KOPT-K1 (cell line): Measurements from ENCODE around the gene PNPLA8.
"Not testable (repeated sequence)": the region's sequence is repeated elsewhere in the genome, so short reads cannot be mapped to it uniquely, and the experiment has no call there.

Experiments used
- H3K27ac ChIP-seq: fragments of 200-600 bp; sonication (generic); 2 replicates; pipeline ENCODE4 v1.5.1; 2016; ENCODE audit warnings: antibody characterized with exemption, mild to moderate bottlenecking, low read depth, low read length; ENCODE audit not compliant: poor library complexity, severe bottlenecking
- H3K36me3 ChIP-seq: fragments of 200-600 bp; sonication (generic); 2 replicates; pipeline ENCODE4 v1.5.1; 2017; ENCODE audit warnings: antibody characterized with exemption, mild to moderate bottlenecking, low read length, moderate library complexity; ENCODE audit not compliant: insufficient read depth
- H3K9me3 ChIP-seq: fragments of 200-600 bp; sonication (generic); 2 replicates; pipeline ENCODE4 v1.5.1; 2017; ENCODE audit warnings: antibody characterized with exemption, low read length, mild to moderate bottlenecking; ENCODE audit not compliant: insufficient read depth, poor library complexity, severe bottlenecking

PNPLA8 gene, protein sequence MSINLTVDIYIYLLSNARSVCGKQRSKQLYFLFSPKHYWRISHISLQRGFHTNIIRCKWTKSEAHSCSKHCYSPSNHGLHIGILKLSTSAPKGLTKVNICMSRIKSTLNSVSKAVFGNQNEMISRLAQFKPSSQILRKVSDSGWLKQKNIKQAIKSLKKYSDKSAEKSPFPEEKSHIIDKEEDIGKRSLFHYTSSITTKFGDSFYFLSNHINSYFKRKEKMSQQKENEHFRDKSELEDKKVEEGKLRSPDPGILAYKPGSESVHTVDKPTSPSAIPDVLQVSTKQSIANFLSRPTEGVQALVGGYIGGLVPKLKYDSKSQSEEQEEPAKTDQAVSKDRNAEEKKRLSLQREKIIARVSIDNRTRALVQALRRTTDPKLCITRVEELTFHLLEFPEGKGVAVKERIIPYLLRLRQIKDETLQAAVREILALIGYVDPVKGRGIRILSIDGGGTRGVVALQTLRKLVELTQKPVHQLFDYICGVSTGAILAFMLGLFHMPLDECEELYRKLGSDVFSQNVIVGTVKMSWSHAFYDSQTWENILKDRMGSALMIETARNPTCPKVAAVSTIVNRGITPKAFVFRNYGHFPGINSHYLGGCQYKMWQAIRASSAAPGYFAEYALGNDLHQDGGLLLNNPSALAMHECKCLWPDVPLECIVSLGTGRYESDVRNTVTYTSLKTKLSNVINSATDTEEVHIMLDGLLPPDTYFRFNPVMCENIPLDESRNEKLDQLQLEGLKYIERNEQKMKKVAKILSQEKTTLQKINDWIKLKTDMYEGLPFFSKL

DNA sequence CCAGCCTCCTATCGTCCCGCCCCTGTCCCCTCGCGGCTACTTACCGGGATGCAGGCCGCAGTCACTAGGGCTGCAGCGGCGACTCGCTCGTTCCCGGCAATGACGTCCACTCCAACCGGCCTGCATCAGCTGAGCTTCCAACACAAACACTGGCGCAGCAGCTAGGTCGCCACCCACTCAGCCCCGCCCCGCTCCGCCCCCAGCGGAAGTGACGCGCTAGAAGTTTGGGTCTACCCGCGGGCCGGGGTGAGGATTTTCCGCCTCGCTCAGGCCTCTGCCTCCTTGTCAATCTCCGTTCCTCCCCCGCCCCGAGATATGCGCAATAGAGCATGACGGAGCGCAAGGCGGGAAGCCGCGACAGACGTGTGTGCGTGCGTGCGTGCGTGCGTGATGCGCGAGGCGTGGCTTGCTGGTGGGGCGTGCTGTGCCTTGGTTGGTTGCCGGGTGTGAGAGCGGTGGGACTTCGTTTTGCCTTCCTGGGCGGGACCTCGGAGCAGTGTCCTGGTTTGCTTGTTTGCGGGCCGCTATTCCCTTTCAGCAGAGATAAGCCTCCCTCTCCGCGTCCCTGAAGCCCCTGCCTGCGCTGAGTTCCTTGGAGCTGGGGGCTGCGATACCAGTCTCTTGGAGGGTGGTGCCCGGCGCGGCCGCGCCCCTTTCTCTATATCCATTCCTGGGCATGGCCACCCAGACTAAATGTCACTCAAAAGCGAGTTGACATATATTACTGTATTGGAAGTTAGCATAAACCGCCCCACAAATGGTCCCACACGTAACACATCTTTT, at the start of gene PNPLA8:
Gene PNPLA8 (minus strand): TSS at position 151 of the 783 bp plus-strand sequence. CDS start 10,644 bp downstream, outside the sequence.
- peak within 1 kb of the TSS; percentile 84 for H3K27ac ChIP-seq
- no peaks in the 10 kb centered on the region for H3K9me3 ChIP-seq
- H3K36me3 ChIP-seq, result no peaks in the 10 kb centered on the region

DNA sequence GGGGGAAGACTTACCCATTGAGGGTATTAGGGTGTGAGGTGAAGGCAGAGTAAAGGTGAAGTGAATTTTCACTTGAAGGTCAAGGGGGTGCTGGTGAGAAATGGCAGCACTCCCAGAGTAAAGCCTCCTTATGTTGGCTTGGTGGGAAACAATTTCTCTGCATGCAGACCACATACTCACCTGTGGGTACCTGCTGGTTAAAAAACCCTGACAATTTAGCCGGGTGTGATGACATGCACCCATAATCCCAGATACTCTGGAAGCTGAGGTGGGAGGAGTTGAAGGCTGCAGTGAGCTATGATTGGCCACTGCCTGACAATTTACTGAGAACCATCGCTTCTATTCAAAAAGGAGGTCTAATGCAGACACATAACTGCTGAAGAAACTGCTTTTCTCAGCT, 49.2 kb upstream of the PNPLA8 start:
- Histone ChIP-seq H3K27ac (no peak overlapping the region), H3K36me3 (peaks cover 58% of the 10 kb centered on the region)

DNA sequence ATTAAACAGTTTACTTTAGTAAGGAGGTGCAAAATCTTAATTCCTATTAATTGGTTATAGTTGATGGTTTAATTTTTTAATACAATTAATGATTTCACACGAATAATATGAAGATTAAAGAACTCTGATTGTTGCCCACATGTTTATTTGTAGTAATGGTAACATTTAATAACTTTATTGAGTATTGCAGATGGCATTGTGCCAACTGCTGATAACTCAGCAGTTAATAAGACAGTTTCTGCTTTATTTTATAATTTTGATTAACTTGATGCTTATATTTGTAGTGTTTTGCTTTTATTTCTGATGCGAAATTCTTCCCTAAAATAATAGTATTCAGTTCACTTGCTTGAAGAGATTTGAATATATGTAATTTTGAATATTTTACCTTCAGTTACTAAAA, 46.5 kb upstream of the PNPLA8 start:
- Histone ChIP-seq H3K27ac (no peak overlapping the region), H3K9me3 (no peaks in the 10 kb centered on the region), H3K36me3 (peaks cover 41% of the 10 kb centered on the region)

More for the DNA sequence above, 49.2 kb upstream of the PNPLA8 start:
- peaks cover 21% of the 10 kb centered on the region for H3K9me3 ChIP-seq

DNA sequence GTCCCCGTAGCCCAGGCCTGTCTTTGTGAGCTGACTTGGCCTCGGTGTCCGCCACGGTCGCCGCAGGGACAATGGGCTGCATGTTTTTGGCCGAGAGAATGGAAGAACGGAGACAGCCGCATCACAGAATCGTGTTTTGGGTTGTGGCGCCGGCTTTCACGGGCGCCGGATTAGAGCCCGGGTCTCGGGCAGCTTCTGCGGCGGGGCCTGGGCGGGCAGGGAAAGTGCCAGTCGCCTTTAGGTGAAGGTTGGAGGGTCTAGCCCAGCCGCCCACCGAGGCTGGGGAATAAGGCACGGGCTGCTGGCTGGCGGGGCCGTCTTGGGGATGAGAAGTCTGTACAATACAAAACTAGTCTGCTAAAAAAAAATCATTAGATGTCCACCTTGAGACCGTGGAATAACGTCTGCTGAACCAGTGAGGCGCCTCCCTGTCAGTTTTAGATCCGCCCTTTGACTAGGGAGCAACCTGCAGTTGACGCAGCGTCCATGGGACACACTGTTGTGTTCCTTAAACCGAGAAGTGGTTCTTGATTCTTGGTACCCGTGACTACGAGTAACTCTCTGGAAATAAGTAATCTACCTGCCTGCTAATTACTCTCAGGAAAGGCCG, 44.3 kb upstream of the PNPLA8 start:
- Histone ChIP-seq H3K9me3 (no peaks in the 10 kb centered on the region), H3K27ac (peak overlapping the region; percentile 98), H3K36me3 (peaks cover 44% of the 10 kb centered on the region)

DNA sequence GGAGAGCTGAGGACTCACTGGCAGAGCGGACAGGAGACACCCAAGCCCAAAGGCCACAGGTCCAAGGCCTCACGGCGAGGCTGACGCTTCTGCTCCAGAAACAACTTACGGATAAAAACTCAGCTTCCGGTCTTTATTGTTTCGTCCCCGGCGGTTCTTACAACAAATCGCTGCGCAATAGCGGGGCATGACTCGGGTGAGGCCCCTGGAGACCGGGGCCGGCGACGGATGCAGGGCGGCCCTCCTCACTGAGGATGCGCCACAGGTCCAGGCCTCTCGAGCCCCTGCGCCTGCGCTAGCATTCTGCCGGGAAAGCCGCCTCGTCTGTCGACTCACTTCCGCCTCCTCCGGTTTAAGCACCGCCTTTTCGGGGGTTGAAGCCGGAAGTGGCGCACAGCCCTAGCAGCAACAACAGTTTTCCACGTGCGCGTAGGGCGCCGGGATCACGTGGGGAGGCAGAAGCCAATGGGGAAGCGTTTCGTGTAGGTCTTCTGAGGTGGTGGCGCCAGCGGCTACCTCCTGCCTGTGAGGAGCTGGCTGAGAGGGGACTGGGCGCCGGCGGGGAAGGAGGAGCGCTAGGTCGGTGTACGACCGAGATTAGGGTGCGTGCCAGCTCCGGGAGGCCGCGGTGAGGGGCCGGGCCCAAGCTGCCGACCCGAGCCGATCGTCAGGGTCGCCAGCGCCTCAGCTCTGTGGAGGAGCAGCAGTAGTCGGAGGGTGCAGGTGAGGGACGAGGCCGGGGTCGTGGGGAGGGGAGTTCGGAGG, 43.6 kb upstream of the PNPLA8 start, which contains the start of the genes DNAJB9 and THAP5:
Gene DNAJB9 (plus strand): TSS at position 494 of the 765 bp plus-strand sequence. CDS start 1,853 bp downstream, outside the sequence.
Gene THAP5 (minus strand): TSS at position 326 of the 765 bp plus-strand sequence. CDS start 137 bp downstream, at position 189.
- Histone ChIP-seq H3K36me3 (peaks cover 45% of the 10 kb centered on the region), H3K27ac (peak within 1 kb of the TSS; percentile 98), H3K9me3 (no peaks in the 10 kb centered on the region)

DNA sequence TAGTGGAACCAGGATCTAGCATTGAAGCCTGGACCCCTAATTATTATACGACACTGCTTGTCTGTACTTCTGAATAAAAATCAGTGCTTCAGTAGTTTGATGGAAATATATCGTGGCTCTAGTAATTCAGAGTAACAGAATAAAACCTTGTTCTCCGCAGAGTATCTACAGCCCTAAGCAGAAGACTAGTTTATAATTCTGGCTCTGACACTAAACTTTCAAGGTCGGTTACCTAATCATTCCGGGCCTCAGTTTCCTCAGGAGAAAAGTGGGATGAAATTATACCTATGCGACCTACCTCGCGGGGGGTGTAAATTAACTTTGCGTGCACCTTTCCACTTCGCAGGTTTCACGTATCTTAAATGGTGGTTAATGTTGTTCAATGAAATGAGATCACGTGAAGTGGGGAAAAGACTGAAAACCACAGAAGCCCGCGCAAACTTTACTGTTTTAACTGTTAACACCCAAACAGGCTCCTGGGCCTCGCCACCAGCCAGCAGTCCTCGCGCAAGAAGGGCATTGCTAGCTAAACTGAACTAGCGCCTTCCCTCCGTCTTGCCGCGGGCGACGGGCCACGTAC, 43.0 kb upstream of the PNPLA8 start:
- no peaks in the 10 kb centered on the region for H3K9me3 ChIP-seq
- peak overlapping the region; percentile 98 for H3K27ac ChIP-seq
- H3K36me3 ChIP-seq, result peaks cover 46% of the 10 kb centered on the region

DNA sequence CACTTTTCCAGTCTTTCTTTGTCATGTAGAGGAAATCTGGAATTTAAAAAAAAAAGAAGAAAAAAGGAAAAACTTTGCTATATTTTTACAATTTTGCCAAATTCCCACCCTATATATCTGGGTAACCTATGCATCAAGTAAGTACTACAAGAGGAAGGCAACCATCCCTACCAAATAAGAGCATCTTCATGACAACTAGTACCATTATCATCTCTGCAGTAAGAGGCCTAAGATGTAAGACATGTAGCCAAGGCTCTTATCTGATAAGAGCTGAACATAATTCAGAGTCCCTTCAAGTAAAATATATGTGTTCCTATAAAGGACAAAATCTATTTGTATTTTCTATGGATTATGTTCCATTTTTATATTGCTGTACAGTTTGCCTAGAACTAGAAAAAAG, 40.1 kb upstream of the PNPLA8 start:
- Histone ChIP-seq H3K36me3 (peaks cover 48% of the 10 kb centered on the region), H3K9me3 (peaks cover 3% of the 10 kb centered on the region), H3K27ac (no peak overlapping the region)

DNA sequence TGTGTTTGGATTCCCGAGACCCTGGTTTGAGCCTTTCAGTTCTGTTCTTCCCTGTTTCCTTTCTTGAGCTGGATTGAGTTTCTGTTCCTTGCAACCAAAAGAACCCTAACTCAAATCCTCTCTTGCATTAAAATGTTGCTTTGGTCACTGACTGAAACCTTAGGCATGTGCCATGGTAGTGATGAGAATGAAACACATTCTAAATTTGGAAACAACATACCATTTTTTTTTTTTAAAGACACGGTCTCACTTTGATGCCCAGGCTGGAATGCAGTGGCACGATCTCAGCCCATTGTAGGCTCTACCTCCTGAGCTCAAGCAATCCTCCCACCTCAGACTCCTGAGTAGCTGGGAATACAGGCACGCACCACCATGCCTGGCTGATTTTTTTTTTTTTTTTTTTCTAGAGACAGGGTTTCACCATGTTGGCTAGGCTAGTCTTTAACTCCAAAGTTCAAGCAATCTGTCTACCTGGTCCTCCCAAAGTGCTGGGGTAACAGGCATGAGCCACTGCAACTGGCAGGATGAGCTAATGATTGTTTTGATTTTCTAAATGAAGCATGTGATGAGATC, 35.2 kb upstream of the PNPLA8 start:
- H3K9me3 ChIP-seq, result peaks cover 32% of the 10 kb centered on the region
- H3K36me3 ChIP-seq, result peaks cover 41% of the 10 kb centered on the region
- no peak overlapping the region for H3K27ac ChIP-seq

DNA sequence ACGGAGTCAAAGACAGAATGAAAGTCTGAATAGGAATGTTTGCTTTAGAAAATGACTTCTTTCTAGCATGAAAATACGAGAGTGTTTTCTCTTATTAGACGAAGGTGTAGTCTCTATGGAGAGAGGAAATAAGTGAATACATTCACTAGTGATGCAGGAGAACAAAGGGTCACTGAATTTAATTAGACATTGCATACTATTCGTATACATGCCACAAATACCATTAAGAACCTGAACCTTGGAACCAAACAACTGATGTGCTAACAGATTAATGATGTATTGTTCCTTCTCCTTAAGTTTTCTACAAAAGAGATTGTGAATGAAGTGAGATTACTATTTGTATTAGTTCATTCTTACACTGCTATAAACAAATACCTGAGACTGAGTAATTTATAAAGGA, 33.3 kb upstream of the PNPLA8 start:
- peaks cover 23% of the 10 kb centered on the region for H3K36me3 ChIP-seq

DNA sequence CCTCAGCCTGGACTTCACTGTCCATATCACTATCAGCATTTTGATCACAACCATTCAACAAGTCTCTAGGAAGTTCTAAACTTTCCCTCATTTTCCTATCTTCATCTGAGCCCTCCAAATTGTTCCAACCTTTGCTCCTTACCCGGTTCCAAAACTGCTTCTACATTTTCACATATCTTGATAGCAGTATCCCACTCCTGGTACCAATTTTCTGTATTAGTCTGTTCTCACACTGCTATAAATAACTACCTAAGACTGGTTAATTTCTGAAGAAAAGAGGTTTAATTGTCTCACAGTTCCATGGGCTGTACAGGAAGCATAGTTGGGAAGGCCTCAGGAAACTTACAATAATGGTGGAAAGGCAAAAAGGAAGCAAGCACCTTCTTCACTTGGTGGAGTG, 31.7 kb upstream of the PNPLA8 start:
- Histone ChIP-seq H3K27ac (no peak overlapping the region), H3K36me3 (peaks cover 12% of the 10 kb centered on the region; the same call in 1 of the 2 replicates), H3K9me3 (peaks cover 37% of the 10 kb centered on the region)

More for the DNA sequence above, 33.3 kb upstream of the PNPLA8 start:
- peaks cover 37% of the 10 kb centered on the region for H3K9me3 ChIP-seq
- H3K27ac ChIP-seq, result no peak overlapping the region

DNA sequence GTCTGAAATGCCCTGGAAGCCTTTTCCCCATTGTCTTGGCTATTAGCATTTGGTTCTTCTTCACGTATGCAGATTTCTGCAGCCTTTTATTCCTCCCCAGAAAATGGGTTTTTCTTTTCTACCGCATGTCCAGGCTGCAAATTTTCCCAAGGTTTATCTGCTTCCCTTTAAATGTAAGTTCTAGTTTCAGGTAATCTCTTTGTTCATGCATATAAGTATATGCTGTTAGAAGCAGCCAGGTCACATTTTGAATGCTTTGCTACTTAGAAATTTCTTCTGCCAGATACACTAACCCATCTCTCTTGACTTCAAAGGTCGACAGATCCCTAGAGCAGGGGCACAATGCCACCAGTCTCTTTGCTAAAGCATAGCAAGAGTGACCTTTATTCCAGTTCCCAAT, 31.3 kb upstream of the PNPLA8 start:
- H3K27ac ChIP-seq, result no peak overlapping the region
- peaks cover 9% of the 10 kb centered on the region; the same call in 1 of the 2 replicates for H3K36me3 ChIP-seq
- peaks cover 37% of the 10 kb centered on the region for H3K9me3 ChIP-seq

DNA sequence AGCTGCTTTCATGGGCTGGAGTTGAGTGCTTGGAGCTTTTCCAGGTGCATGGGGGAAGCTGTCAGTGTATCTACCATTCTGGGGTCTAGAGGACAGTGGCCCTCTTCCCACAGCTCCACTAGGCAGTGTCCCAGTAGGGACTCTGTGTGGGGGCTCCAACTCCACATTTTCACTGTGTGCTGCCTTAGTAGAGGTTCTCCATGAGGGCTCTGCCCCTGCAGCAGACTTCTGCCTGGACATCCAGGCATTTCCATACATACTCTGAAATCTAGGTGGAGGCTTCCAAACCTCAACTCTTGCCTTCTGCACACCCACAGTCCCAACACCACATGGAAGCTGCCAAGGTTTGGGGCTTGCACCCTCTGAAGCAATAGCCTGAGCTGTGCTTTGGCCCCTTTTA, 30.7 kb upstream of the PNPLA8 start:
- not testable (repeated sequence) for H3K27ac ChIP-seq, H3K36me3 ChIP-seq
- H3K9me3 ChIP-seq, result peaks cover 37% of the 10 kb centered on the region

DNA sequence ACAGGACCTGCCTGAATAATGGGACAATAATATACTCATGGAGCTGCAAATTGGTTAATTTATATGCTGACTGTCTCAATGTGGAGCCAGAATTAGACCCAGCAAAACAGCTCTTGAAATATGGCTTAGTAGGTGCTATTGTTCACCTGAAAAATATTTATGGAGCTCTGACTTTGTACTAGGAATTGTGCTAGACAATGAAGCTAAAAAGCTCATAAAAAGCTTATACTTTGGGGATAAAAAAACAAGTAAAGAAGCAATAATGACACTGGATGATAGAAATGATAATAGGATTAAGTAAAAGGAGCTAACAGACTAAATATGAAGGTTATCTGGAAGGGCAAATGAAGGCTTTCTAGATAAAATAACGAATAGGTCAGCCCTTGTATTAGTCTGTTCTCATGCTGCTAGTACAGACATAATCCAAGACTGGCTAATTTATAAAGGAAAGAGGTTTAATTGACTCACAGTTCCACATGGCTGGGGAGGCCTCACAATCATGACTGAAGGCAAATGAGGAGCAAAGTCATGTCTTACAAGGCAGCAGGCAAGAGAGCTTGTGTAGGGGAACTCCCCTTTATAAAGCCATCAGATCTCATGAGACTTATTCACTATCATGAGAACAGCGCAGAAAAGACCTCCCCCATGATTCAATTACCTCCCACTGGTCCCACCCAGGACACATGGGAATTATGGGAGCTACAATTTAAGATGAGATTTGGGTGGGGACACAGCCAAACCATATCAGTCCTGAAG, 22.4 kb upstream of the PNPLA8 start:
- not testable (repeated sequence) for H3K36me3 ChIP-seq, H3K27ac ChIP-seq, H3K9me3 ChIP-seq
